Dedifferentiated amniotic fluid mesenchymal stem cell (primary cell): Measurements from ENCODE around the gene ECHS1.
"Not testable (repeated sequence)": the region's sequence is repeated elsewhere in the genome, so short reads cannot be mapped to it uniquely, and the experiment has no call there.

Experiments used
- DNase-seq: peaks from one replicate; pipeline ENCODE4 v3.0.0-alpha.2; 2016; ENCODE audit errors: extremely low spot score

ECHS1 gene

GRCh38 chr10:133324857-133325260 lies 48.3 kb downstream of the ECHS1 start:
- no peak for DNase-seq

GRCh38 chr10:133324198-133324792 lies 48.9 kb downstream of the ECHS1 start:
- DNase-seq, result no peak

GRCh38 chr10:133322064-133322709 lies 51.0 kb downstream of the ECHS1 start:
- not testable (repeated sequence) for DNase-seq

- DNase-seq, result not testable (repeated sequence)
Observed at GRCh38 chr10:133320852-133321422, 52.2 kb downstream of the ECHS1 start.

- DNase-seq, result no peak
Observed at GRCh38 chr10:133318494-133319127, 54.5 kb downstream of the ECHS1 start.

- DNase-seq, result no peak
Observed at GRCh38 chr10:133316732-133317131, 56.4 kb downstream of the ECHS1 start.

GRCh38 chr10:133316266-133316665 lies 56.9 kb downstream of the ECHS1 start:
- DNase-seq, result no peak

- DNase-seq, result no peak
Observed at GRCh38 chr10:133315847-133316246, 57.3 kb downstream of the ECHS1 start.

GRCh38 chr10:133314911-133315310 lies 58.2 kb downstream of the ECHS1 start:
- DNase-seq, result no peak

GRCh38 chr10:133313192-133313591 lies 60.0 kb downstream of the ECHS1 start:
- no peak for DNase-seq

- DNase-seq, result no peak
Observed at GRCh38 chr10:133312769-133313145, 60.4 kb downstream of the ECHS1 start.
